H1 (cell line): Measurements from ENCODE around the gene ST6GALNAC3.

Experiments used
- CTCF ChIP-seq, 3 experiments: IDR thresholded peaks; 1 replicate in 2 of 3; 2 replicates in 1 of 3; pipeline versions ENCODE4 v1.5.1 to v1.6.1; 2011; ENCODE audit warnings: low read length in 3 of 3, mild to moderate bottlenecking in 3 of 3, inconsistent platforms in 2 of 3, low read depth in 1 of 3, moderate library complexity in 1 of 3; ENCODE audit not compliant: insufficient read depth in 1 of 3; ENCODE audit errors: control extremely low read depth in 1 of 3
- GABPA ChIP-seq: IDR thresholded peaks from 2 replicates; pipeline ENCODE4 v1.6.1; 2011; ENCODE audit warnings: mild to moderate bottlenecking, low read length, moderate library complexity, borderline replicate concordance; ENCODE audit not compliant: insufficient read depth
- SIN3A ChIP-seq, 2 experiments: IDR thresholded peaks in 1 of 2; conservative IDR thresholded peaks in 1 of 2; 2 replicates each; pipeline ENCODE4 v1.6.1; 2011 to 2012; ENCODE audit warnings: low read length in 2 of 2, improper control_type of control experiment in 1 of 2, low read depth in 1 of 2, mild to moderate bottlenecking in 1 of 2

- TF ChIP-seq CTCF (IDR thresholded peaks at IDR 0.05; ENCODE audit: control extremely low read depth in 1 of 3, insufficient read depth in 1 of 3, low read depth in 1 of 3, low read length in 3 of 3): no peak
- TF ChIP-seq SIN3A (conservative IDR thresholded peaks at IDR 0.05 in 1 of 2, IDR thresholded peaks at IDR 0.05 in 1 of 2; ENCODE audit: low read depth in 1 of 2, low read length in 2 of 2): no peak
- no peak for TF ChIP-seq GABPA
Measured at GRCh38 chr1:76098845-76099244, 24.3 kb downstream of the ST6GALNAC3 start.
